Measurements from ENCODE around the gene PARVB. TPM values are rescaled to one million over a fixed set of nuclear protein-coding genes. Genes with fewer than 3 reads are reported as not detected.

The PARVB gene
- total RNA-seq, 1 experiment from 2014 or later = 35.3 TPM

DNA sequence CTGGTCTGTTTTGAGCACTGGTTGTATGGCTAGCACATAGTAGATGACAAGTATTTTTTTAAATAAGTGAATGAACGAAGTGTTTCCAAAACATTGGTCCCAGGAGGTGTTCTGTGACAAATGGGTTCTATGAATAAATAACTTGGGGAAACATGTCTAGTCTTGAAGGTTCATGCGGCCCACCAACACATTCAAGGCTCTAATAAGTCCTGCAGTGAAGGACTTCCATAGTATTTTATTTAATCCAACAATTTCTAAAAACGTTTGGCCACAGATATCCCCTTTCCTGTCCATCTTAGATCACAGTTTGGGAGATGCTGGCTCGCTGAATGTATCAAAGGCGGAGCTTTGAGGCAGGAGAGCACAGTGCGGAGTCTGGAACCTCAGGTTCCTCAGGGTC lies 179.1 kb downstream of the PARVB start:
- Histone ChIP-seq H3K9me2 (ENCODE audit: insufficient read depth) (no peaks in the 10 kb centered on the region), H3F3A (ENCODE audit: insufficient read depth, low read depth) (no peaks in the 10 kb centered on the region), H2AFZ (no peak overlapping the region), H3K79me2 (ENCODE audit: low read depth) (no peaks in the 10 kb centered on the region), H3K27ac (no peak overlapping the region), H3K9me3 (ENCODE audit: insufficient read depth, low read depth) (peaks cover 2% of the 10 kb centered on the region; the same call in 1 of the 2 replicates), H3K4me2 (no peak overlapping the region), H4K20me1 (ENCODE audit: insufficient read depth) (no peaks in the 10 kb centered on the region), H3K36me3 (ENCODE audit: low read depth) (no peaks in the 10 kb centered on the region), H3K4me3 (no peak overlapping the region), H3K4me1 (replicated peaks; ENCODE audit: insufficient read depth) (no peaks in the 10 kb centered on the region), H3K27me3 (ENCODE audit: insufficient read depth, low read depth) (peaks cover 79% of the 10 kb centered on the region)
- intact Hi-C loops (cut with micrococcal nuclease; ENCODE audit: unreplicated experiment) = no loop called here
- TF ChIP-seq EZH2 (IDR thresholded peaks at IDR 0.05; ENCODE audit: low read depth) (no peak), CTCF (conservative IDR thresholded peaks at IDR 0.05) (no peak)
- ChIA-PET CTCF (no interaction called here), POLR2A (ENCODE audit: unreplicated experiment) (no interaction called here)
- no TSS peak for BruUV-seq (replicated peaks)
- DNase-seq = no peak

DNA sequence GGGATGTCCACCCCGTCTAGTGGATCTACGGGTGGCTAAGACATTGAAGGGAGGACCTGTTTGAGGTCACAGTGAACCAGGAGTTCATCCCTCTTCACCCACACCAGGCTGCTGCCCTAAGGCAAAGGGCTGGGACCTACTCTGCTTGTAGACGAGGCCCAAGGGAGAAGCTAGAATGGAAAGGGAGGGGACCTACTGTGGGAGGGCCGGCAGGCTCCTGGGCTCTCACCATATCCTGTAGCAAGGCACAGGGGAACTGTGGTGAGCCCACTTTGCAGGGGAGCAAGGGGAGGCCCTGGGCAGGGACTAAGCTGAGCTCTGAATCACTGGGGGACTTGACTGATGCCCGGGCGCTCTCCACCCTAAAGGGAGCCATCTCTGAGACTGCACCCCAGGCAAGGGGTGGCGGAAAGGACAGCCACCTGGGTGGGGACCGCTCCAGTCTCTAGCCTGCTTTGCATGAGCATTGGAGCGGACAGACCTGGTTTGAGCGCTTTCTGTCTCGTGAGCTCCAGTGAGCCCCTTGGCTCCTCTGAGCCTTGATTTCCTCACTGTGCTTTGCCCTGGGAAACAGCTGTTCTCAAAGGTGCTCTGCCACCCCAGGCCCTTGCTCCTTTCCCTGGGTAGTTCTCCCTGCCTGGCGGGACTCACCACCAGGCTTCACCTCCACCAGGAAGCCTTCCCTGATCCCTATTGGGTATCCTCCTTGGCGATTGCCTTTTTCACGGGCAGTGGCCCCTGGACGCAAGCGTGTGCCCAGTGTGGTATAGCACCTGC lies 180.8 kb downstream of the PARVB start:
- no peak overlapping the region for H2AFZ ChIP-seq
- no peaks in the 10 kb centered on the region for H3K36me3 ChIP-seq (ENCODE audit: low read depth)
- H3K9me2 ChIP-seq (ENCODE audit: insufficient read depth) = no peaks in the 10 kb centered on the region
- no peak overlapping the region for H3K4me3 ChIP-seq
- ChIA-PET CTCF (no interaction called here), POLR2A (ENCODE audit: unreplicated experiment) (no interaction called here)
- TF ChIP-seq EZH2 (IDR thresholded peaks at IDR 0.05; ENCODE audit: low read depth) (no peak), CTCF (conservative IDR thresholded peaks at IDR 0.05) (no peak)
- no peaks in the 10 kb centered on the region for H4K20me1 ChIP-seq (ENCODE audit: insufficient read depth)
- H3K27ac ChIP-seq = no peak overlapping the region
- H3K4me2 ChIP-seq = no peak overlapping the region
- BruUV-seq (replicated peaks) = no TSS peak
- H3K27me3 ChIP-seq (ENCODE audit: insufficient read depth, low read depth) = peaks cover 78% of the 10 kb centered on the region
- no peaks in the 10 kb centered on the region for H3K4me1 ChIP-seq (replicated peaks; ENCODE audit: insufficient read depth)
- intact Hi-C loops (cut with micrococcal nuclease; ENCODE audit: unreplicated experiment) = no loop called here
- no peaks in the 10 kb centered on the region for H3K79me2 ChIP-seq (ENCODE audit: low read depth)
- DNase-seq = no peak
- H3F3A ChIP-seq (ENCODE audit: insufficient read depth, low read depth) = no peaks in the 10 kb centered on the region
- peaks cover 10% of the 10 kb centered on the region; the same call in 1 of the 2 replicates for H3K9me3 ChIP-seq (ENCODE audit: insufficient read depth, low read depth)

GRCh38 chr22:44205516-44206329 lies 181.6 kb downstream of the PARVB start:
- no TSS peak for BruUV-seq (replicated peaks)
- peaks cover 10% of the 10 kb centered on the region; the same call in 1 of the 2 replicates for H3K9me3 ChIP-seq (ENCODE audit: insufficient read depth, low read depth)
- DNase-seq = no peak
- no peaks in the 10 kb centered on the region for H3K79me2 ChIP-seq (ENCODE audit: low read depth)
- no peak overlapping the region for H2AFZ ChIP-seq
- no peak overlapping the region for H3K27ac ChIP-seq
- ChIA-PET POLR2A (ENCODE audit: unreplicated experiment) (no interaction called here), CTCF (no interaction called here)
- intact Hi-C loops (cut with micrococcal nuclease; ENCODE audit: unreplicated experiment) = no loop called here
- no peaks in the 10 kb centered on the region for H3K9me2 ChIP-seq (ENCODE audit: insufficient read depth)
- TF ChIP-seq EZH2 (IDR thresholded peaks at IDR 0.05; ENCODE audit: low read depth) = no peak
- TF ChIP-seq CTCF (conservative IDR thresholded peaks at IDR 0.05) = no peak
- H4K20me1 ChIP-seq (ENCODE audit: insufficient read depth) = no peaks in the 10 kb centered on the region
- no peak overlapping the region for H3K4me2 ChIP-seq
- H3K27me3 ChIP-seq (ENCODE audit: insufficient read depth, low read depth) = peaks cover 74% of the 10 kb centered on the region
- H3K36me3 ChIP-seq (ENCODE audit: low read depth) = no peaks in the 10 kb centered on the region
- H3K4me1 ChIP-seq (replicated peaks; ENCODE audit: insufficient read depth) = no peaks in the 10 kb centered on the region
- H3K4me3 ChIP-seq = no peak overlapping the region
- no peaks in the 10 kb centered on the region for H3F3A ChIP-seq (ENCODE audit: insufficient read depth, low read depth)
